Tibial nerve (tissue), 4 donors: ENCODE measurements around the gene ATXN1L.

ENCODE experiments used
- CTCF ChIP-seq, 5 experiments: fragments of 200-600 bp in 3 of 5; fragments of 450-650 bp in 2 of 5; sonication (generic) in 3 of 5; IDR thresholded peaks; one replicate each; pipeline ENCODE4 v1.5.1; 2016 to 2019; ENCODE audit warnings: antibody characterized with exemption in 5 of 5, mild to moderate bottlenecking in 3 of 5, moderate library complexity in 2 of 5
- EP300 ChIP-seq, 2 donors: sonication (generic); formaldehyde crosslinking; IDR thresholded peaks; one replicate each; pipeline ENCODE4 v1.6.1; 2017; ENCODE audit warnings: antibody characterized with exemption in 2 of 2, mild to moderate bottlenecking in 1 of 2
- POLR2A ChIP-seq, 2 donors: fragments of 450-650 bp; IDR thresholded peaks; one replicate each; pipeline ENCODE4 v1.6.1; 2017; ENCODE audit warnings: antibody characterized with exemption in 2 of 2, mild to moderate bottlenecking in 2 of 2, moderate library complexity in 2 of 2

- TF ChIP-seq POLR2A (IDR thresholded peaks at IDR 0.05) (no peak), CTCF (IDR thresholded peaks at IDR 0.05) (no peak), EP300 (IDR thresholded peaks at IDR 0.05) (no peak)
These were observed 39.5 kb downstream of the ATXN1L start for GRCh38 chr16:71885261-71885650.
